Measurements from ENCODE around the gene RBM15B. TPM values are rescaled to one million over a fixed set of nuclear protein-coding genes. Genes with fewer than 3 reads are reported as not detected.

The RBM15B gene
- total and polyA plus RNA-seq, 2 donors (not counting 1 experiment from before 2014, with no cell fraction given), result 10.8 to 29.5 TPM

- peaks cover 15% of the 10 kb centered on the region for H3K27me3 Mint-ChIP-seq
- Histone ChIP-seq H3K4me2 (replicated peaks; ENCODE audit: low read depth, low read length, poor library complexity, severe bottlenecking) (no peak overlapping the region), H3K27ac (ENCODE audit: low read length in 2 of 2) (no peak overlapping the region), H4K20me1 (ENCODE audit: control insufficient read depth, insufficient read depth, low read length, poor library complexity, severe bottlenecking) (no peaks in the 10 kb centered on the region), H3K79me2 (ENCODE audit: control insufficient read depth, insufficient read depth, low read length) (no peaks in the 10 kb centered on the region), H3K4me3 (ENCODE audit: control extremely low read depth in 1 of 5, extremely low read depth in 1 of 5, insufficient read depth in 1 of 5, low read depth in 2 of 5, low read length in 4 of 5) (no peak overlapping the region), H3K9me3 (ENCODE audit: control extremely low read depth in 1 of 3, control insufficient read depth in 2 of 3, insufficient read depth in 1 of 3, low read length in 2 of 3) (no peaks in the 10 kb centered on the region), H2AFZ (ENCODE audit: insufficient read depth, low read depth, low read length, poor library complexity, severe bottlenecking) (no peak overlapping the region), H3K36me3 (replicated peaks in 1 of 2; ENCODE audit: control extremely low read depth in 1 of 2, control insufficient read depth in 1 of 2, extremely low read depth in 1 of 2, insufficient read depth in 2 of 2, low read length in 1 of 2) (no peaks in the 10 kb centered on the region), H3K27me3 (replicated peaks in 1 of 4; ENCODE audit: control extremely low read depth in 1 of 4, control insufficient read depth in 3 of 4, insufficient read depth in 4 of 4, low read length in 3 of 4) (no peaks in the 10 kb centered on the region), H3K9ac (ENCODE audit: low read length) (no peak overlapping the region), H3K4me1 (ENCODE audit: control insufficient read depth in 2 of 2, insufficient read depth in 2 of 2, low read length in 2 of 2) (no peaks in the 10 kb centered on the region)
- H3K4me1 Mint-ChIP-seq, result no peaks in the 10 kb centered on the region
- no peak overlapping the region for H3K27ac Mint-ChIP-seq
- no peak overlapping the region for H3K4me3 Mint-ChIP-seq
- DNase-seq (no peak), ATAC-seq (ENCODE audit: low read depth) (no peak)
- ChIA-PET POLR2A (no interaction called here), CTCF (no interaction called here)
- no peaks in the 10 kb centered on the region for H3K9me3 Mint-ChIP-seq (ENCODE audit: insufficient read depth)
- 100% methylated on average over 2 of the region's 2 CpGs for WGBS (ENCODE audit: insufficient coverage)
- intact Hi-C loops (cut with micrococcal nuclease), result no loop called here
- no peak for TF ChIP-seq EZH2 (IDR thresholded peaks at IDR 0.05; ENCODE audit: borderline replicate concordance, insufficient read depth, low read depth, low read length, poor library complexity, severe bottlenecking)
- TF ChIP-seq, protein P1, sequence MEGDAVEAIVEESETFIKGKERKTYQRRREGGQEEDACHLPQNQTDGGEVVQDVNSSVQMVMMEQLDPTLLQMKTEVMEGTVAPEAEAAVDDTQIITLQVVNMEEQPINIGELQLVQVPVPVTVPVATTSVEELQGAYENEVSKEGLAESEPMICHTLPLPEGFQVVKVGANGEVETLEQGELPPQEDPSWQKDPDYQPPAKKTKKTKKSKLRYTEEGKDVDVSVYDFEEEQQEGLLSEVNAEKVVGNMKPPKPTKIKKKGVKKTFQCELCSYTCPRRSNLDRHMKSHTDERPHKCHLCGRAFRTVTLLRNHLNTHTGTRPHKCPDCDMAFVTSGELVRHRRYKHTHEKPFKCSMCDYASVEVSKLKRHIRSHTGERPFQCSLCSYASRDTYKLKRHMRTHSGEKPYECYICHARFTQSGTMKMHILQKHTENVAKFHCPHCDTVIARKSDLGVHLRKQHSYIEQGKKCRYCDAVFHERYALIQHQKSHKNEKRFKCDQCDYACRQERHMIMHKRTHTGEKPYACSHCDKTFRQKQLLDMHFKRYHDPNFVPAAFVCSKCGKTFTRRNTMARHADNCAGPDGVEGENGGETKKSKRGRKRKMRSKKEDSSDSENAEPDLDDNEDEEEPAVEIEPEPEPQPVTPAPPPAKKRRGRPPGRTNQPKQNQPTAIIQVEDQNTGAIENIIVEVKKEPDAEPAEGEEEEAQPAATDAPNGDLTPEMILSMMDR (IDR thresholded peaks at IDR 0.05), result no peak
Observed at GRCh38 chr3:51354172-51354571, 36.9 kb upstream of the RBM15B start.

DNA sequence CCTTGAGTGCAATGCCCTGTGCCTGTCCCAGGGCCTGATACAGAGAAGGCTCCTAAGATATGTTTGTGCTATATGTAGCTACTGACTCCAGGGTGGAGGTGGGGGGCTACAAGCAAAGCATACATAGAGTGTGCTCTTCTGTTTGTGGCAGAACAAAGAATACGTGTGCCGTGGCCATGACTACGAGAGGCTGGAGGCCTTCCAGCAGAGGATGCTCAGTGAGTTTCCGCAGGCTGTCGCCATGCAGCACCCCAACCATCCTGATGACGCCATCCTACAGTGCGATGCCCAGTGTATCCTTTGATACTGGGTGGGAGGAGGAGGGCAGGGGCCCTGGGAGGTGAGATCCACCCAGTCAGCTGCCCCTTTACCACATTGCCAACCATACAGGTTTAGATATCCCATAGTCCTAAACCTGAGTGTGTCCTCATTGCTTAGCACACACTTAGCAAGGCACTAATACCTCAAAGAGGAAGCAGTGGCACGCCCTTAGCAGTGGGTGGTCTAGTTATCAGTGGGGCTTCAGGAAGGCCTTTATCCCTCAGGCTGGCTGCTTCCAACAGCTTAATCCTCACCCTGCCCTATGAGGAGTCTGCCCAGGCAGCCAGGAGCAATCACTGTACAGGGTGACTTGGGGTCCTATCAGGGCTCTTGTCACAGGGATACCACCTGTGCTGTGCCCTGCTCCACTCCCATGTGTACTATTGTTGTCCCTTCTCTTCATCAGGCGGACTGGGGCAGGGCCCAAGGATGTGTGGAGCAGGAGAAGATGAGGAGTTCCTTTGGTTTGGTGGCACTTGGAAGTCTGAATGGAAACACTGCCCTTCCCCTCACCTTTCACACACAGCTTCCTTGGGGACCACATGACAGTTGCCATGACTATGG is 36.1 kb upstream of the RBM15B start:
- CTCF ChIA-PET, result no interaction called here
- Mint-ChIP-seq H3K27me3 (peaks cover 15% of the 10 kb centered on the region), H3K4me1 (no peaks in the 10 kb centered on the region), H3K4me3 (no peak overlapping the region), H3K9me3 (ENCODE audit: insufficient read depth) (no peaks in the 10 kb centered on the region), H3K27ac (no peak overlapping the region)
- ATAC-seq (ENCODE audit: low read depth), result no peak
- H3K4me2 ChIP-seq (replicated peaks; ENCODE audit: low read depth, low read length, poor library complexity, severe bottlenecking), result no peak overlapping the region
- no peak overlapping the region for H3K9ac ChIP-seq (ENCODE audit: low read length)
- 100% methylated on average over 3 of the region's 9 CpGs for WGBS (ENCODE audit: insufficient coverage)
- no peak overlapping the region for H3K4me3 ChIP-seq (ENCODE audit: control extremely low read depth in 1 of 5, extremely low read depth in 1 of 5, insufficient read depth in 1 of 5, low read depth in 2 of 5, low read length in 4 of 5)
- no peak overlapping the region for H3K27ac ChIP-seq (ENCODE audit: low read length in 2 of 2)
- H4K20me1 ChIP-seq (ENCODE audit: control insufficient read depth, insufficient read depth, low read length, poor library complexity, severe bottlenecking), result no peaks in the 10 kb centered on the region
- intact Hi-C loops (cut with micrococcal nuclease), result no loop called here
- no peak for TF ChIP-seq EZH2 (IDR thresholded peaks at IDR 0.05; ENCODE audit: borderline replicate concordance, insufficient read depth, low read depth, low read length, poor library complexity, severe bottlenecking)
- TF ChIP-seq, protein P1 (IDR thresholded peaks at IDR 0.05), result no peak
- no peak overlapping the region for H2AFZ ChIP-seq (ENCODE audit: insufficient read depth, low read depth, low read length, poor library complexity, severe bottlenecking)
- no peaks in the 10 kb centered on the region for H3K4me1 ChIP-seq (ENCODE audit: control insufficient read depth in 2 of 2, insufficient read depth in 2 of 2, low read length in 2 of 2)
- H3K9me3 ChIP-seq (ENCODE audit: control extremely low read depth in 1 of 3, control insufficient read depth in 2 of 3, insufficient read depth in 1 of 3, low read length in 2 of 3), result no peaks in the 10 kb centered on the region
- H3K27me3 ChIP-seq (replicated peaks in 1 of 4; ENCODE audit: control extremely low read depth in 1 of 4, control insufficient read depth in 3 of 4, insufficient read depth in 4 of 4, low read length in 3 of 4), result no peaks in the 10 kb centered on the region
- POLR2A ChIA-PET, result no interaction called here
- no peak for DNase-seq
- no peaks in the 10 kb centered on the region for H3K36me3 ChIP-seq (replicated peaks in 1 of 2; ENCODE audit: control extremely low read depth in 1 of 2, control insufficient read depth in 1 of 2, extremely low read depth in 1 of 2, insufficient read depth in 2 of 2, low read length in 1 of 2)
- H3K79me2 ChIP-seq (ENCODE audit: control insufficient read depth, insufficient read depth, low read length), result no peaks in the 10 kb centered on the region
